ENCODE measurements around the gene LDLRAD3.

LDLRAD3 gene

DNA sequence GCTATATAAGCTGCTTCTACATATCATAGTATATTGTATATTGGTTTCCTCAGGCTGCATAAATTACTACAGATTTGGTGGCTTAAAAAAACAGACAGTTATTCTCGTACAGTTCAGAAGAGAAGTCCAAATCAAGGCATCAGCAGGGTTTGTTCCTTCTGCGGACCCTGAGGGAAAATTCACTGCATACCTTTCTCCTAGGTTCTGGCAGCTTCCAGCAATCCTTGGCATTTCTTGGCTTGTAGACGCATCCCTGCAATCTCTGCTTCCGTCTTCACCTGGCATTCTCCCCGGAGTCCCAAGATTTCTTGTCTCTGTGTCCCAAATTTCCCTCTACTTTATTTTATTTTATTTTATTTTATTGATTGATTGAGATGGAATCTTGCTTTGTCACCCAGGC is 202.6 kb downstream of the LDLRAD3 start:
- ATAC-seq: no peak
- TF ChIP-seq PPARA (CRISPR knock-in tag; IDR thresholded peaks at IDR 0.05; ENCODE audit: borderline replicate concordance) (no peak), ZNF8 (CRISPR knock-in tag; IDR thresholded peaks at IDR 0.05) (no peak), ZNF565 (CRISPR knock-in tag; conservative IDR thresholded peaks at IDR 0.05; ENCODE audit: low read depth) (no peak)
- TF ChIP-seq, protein P1, sequence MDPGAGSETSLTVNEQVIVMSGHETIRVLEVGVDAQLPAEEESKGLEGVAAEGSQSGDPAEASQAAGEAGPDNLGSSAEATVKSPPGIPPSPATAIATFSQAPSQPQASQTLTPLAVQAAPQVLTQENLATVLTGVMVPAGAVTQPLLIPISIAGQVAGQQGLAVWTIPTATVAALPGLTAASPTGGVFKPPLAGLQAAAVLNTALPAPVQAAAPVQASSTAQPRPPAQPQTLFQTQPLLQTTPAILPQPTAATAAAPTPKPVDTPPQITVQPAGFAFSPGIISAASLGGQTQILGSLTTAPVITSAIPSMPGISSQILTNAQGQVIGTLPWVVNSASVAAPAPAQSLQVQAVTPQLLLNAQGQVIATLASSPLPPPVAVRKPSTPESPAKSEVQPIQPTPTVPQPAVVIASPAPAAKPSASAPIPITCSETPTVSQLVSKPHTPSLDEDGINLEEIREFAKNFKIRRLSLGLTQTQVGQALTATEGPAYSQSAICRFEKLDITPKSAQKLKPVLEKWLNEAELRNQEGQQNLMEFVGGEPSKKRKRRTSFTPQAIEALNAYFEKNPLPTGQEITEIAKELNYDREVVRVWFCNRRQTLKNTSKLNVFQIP (CRISPR knock-in tag; IDR thresholded peaks at IDR 0.05; ENCODE audit: borderline replicate concordance, low read depth): no peak
- TF ChIP-seq, protein P2, sequence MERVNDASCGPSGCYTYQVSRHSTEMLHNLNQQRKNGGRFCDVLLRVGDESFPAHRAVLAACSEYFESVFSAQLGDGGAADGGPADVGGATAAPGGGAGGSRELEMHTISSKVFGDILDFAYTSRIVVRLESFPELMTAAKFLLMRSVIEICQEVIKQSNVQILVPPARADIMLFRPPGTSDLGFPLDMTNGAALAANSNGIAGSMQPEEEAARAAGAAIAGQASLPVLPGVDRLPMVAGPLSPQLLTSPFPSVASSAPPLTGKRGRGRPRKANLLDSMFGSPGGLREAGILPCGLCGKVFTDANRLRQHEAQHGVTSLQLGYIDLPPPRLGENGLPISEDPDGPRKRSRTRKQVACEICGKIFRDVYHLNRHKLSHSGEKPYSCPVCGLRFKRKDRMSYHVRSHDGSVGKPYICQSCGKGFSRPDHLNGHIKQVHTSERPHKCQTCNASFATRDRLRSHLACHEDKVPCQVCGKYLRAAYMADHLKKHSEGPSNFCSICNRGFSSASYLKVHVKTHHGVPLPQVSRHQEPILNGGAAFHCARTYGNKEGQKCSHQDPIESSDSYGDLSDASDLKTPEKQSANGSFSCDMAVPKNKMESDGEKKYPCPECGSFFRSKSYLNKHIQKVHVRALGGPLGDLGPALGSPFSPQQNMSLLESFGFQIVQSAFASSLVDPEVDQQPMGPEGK (CRISPR knock-in tag; IDR thresholded peaks at IDR 0.05; ENCODE audit: borderline replicate concordance): no peak
- TF ChIP-seq, protein P3, sequence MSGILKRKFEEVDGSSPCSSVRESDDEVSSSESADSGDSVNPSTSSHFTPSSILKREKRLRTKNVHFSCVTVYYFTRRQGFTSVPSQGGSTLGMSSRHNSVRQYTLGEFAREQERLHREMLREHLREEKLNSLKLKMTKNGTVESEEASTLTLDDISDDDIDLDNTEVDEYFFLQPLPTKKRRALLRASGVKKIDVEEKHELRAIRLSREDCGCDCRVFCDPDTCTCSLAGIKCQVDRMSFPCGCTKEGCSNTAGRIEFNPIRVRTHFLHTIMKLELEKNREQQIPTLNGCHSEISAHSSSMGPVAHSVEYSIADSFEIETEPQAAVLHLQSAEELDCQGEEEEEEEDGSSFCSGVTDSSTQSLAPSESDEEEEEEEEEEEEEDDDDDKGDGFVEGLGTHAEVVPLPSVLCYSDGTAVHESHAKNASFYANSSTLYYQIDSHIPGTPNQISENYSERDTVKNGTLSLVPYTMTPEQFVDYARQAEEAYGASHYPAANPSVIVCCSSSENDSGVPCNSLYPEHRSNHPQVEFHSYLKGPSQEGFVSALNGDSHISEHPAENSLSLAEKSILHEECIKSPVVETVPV (CRISPR knock-in tag; IDR thresholded peaks at IDR 0.05): no peak

DNA sequence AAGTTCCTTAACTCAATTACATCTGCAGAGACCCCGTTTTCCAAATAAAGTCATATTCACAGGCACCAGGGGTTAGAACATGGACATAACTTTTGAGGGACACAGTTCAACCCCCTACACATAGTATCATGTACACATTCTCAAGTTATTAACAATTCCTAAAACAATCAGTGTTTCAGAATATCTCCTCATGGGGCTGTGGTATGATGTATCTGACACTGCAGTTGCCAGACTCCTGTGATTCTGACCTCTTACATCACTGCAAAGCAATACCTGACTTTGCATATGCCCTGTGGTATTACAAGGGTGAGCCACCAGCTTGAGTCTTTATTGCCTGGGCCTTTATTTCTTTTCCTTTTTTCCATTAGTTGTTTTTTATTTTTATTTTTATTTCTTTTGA is 203.6 kb downstream of the LDLRAD3 start:
- no peak for ATAC-seq

DNA sequence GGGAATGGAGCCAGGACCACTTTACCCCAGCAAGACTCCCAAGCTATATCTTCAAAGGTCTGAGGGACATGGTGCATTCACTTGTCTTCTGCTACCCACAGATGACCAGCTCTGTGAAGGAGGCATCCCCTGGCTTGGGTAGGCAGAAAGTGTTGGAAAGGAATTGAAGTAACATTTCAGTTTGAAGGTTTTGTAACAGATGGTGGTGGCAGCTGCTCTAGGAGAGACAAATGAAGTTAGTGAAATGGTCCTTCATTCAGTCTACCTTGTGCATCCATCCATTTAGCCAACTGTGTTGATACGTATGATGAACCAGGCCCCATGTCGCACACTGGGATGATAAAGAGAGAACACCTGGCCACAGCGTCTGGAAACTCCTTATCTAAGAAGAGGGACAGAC is 204.8 kb downstream of the LDLRAD3 start:
- TF ChIP-seq, protein P4, sequence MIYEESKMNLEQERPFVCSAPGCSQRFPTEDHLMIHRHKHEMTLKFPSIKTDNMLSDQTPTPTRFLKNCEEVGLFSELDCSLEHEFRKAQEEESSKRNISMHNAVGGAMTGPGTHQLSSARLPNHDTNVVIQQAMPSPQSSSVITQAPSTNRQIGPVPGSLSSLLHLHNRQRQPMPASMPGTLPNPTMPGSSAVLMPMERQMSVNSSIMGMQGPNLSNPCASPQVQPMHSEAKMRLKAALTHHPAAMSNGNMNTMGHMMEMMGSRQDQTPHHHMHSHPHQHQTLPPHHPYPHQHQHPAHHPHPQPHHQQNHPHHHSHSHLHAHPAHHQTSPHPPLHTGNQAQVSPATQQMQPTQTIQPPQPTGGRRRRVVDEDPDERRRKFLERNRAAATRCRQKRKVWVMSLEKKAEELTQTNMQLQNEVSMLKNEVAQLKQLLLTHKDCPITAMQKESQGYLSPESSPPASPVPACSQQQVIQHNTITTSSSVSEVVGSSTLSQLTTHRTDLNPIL (CRISPR knock-in tag; IDR thresholded peaks at IDR 0.05; ENCODE audit: low read depth): no peak
- no peak for TF ChIP-seq ESRRG (CRISPR knock-in tag; IDR thresholded peaks at IDR 0.05)
- TF ChIP-seq SNAI2 (CRISPR knock-in tag; IDR thresholded peaks at IDR 0.05): no peak
- TF ChIP-seq OSR1 (CRISPR knock-in tag; IDR thresholded peaks at IDR 0.05): no peak
- TF ChIP-seq ZFP30 (CRISPR knock-in tag; IDR thresholded peaks at IDR 0.05): no peak
- TF ChIP-seq ZFP3 (CRISPR knock-in tag; IDR thresholded peaks at IDR 0.05): no peak
- TF ChIP-seq BACH2 (CRISPR knock-in tag; IDR thresholded peaks at IDR 0.05; ENCODE audit: borderline replicate concordance): no peak
- no peak for TF ChIP-seq GLIS3 (CRISPR knock-in tag; IDR thresholded peaks at IDR 0.05)
- TF ChIP-seq ZC3H10 (CRISPR knock-in tag; IDR thresholded peaks at IDR 0.05): no peak
- TF ChIP-seq RARB (CRISPR knock-in tag; IDR thresholded peaks at IDR 0.05): no peak
- TF ChIP-seq TCF4 (CRISPR knock-in tag; IDR thresholded peaks at IDR 0.05; ENCODE audit: borderline replicate concordance): no peak
- TF ChIP-seq, protein P1 (CRISPR knock-in tag; IDR thresholded peaks at IDR 0.05; ENCODE audit: borderline replicate concordance, low read depth): no peak
- TF ChIP-seq, protein P2 (CRISPR knock-in tag; IDR thresholded peaks at IDR 0.05; ENCODE audit: borderline replicate concordance): no peak
- no peak for TF ChIP-seq PPARA (CRISPR knock-in tag; IDR thresholded peaks at IDR 0.05; ENCODE audit: borderline replicate concordance)
- ATAC-seq: no peak

More for the DNA sequence above, 203.6 kb downstream of the LDLRAD3 start:
- TF ChIP-seq, protein P4 (CRISPR knock-in tag; IDR thresholded peaks at IDR 0.05; ENCODE audit: low read depth): no peak
- no peak for TF ChIP-seq ZFP30 (CRISPR knock-in tag; IDR thresholded peaks at IDR 0.05)
- no peak for TF ChIP-seq ISL1 (CRISPR knock-in tag; IDR thresholded peaks at IDR 0.05)

All from SK-N-SH treated with all-trans-retinoic acid at 6 μM for 48 hours (cell line).